Stimulated activated memory B cell treated with anti-CD40 and anti-IgM and Interleukin-4, amounts not matched to agents 10 μg/mL and 1 μg/mL and 100 μg/mL, for 72 hours (primary cell): ENCODE results near the gene TTC27.
"Not testable (repeated sequence)": the region's sequence is repeated elsewhere in the genome, so short reads cannot be mapped to it uniquely, and the experiment has no call there.

Experiments
- ATAC-seq: fragments of 150-1000 bp; cut with Tn5 transposase; 2 replicates; pipeline ENCODE4 v1.10.0; 2021
- H3K27ac Mint-ChIP-seq: one replicate; pipeline ENCODE4 v1.8.0; 2022; ENCODE audit warnings: mild to moderate bottlenecking, mixed read lengths
- H3K27me3 Mint-ChIP-seq: one replicate; pipeline ENCODE4 v1.8.0; 2022; ENCODE audit warnings: mixed read lengths
- H3K36me3 Mint-ChIP-seq: one replicate; pipeline ENCODE4 v1.8.0; 2022; ENCODE audit warnings: mixed read lengths
- H3K4me1 Mint-ChIP-seq: one replicate; pipeline ENCODE4 v1.8.0; 2022; ENCODE audit warnings: mixed read lengths
- H3K4me3 Mint-ChIP-seq: one replicate; pipeline ENCODE4 v1.8.0; 2022; ENCODE audit warnings: mild to moderate bottlenecking, moderate library complexity, mixed read lengths
- H3K9me3 Mint-ChIP-seq: one replicate; pipeline ENCODE4 v1.8.0; 2022; ENCODE audit warnings: mixed read lengths

Gene TTC27

GRCh38 chr2:32750880-32751279 lies 123.0 kb downstream of the TTC27 start:
- peaks cover 69% of the 10 kb centered on the region for H3K36me3 Mint-ChIP-seq
- H3K4me3 Mint-ChIP-seq, result no peak overlapping the region
- ATAC-seq, result no peak
- no peaks in the 10 kb centered on the region for H3K27me3 Mint-ChIP-seq
- H3K4me1 Mint-ChIP-seq, result peaks cover 9% of the 10 kb centered on the region
- H3K9me3 Mint-ChIP-seq, result peaks cover 3% of the 10 kb centered on the region
- H3K27ac Mint-ChIP-seq, result no peak overlapping the region

DNA sequence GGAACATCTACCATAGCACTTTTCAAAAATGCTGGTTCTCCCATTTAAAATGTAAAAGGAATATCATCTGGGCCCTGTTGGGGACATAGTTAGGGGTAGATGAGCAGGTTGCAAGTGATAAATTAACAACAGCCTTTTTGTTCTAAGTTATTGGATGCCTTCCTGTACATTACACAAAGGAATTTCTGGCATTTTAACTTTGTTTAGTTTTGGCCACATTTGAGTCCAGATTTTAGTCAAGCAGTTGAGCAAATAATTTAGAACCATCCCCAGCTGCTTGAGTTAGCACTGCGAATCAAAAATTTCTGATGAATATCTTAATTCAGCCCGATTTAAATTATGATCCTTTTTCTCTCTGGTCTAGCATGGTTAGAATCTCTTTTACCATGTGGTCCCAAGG lies 124.4 kb downstream of the TTC27 start:
- no peak for ATAC-seq
- H3K36me3 Mint-ChIP-seq, result peaks cover 70% of the 10 kb centered on the region
- H3K27me3 Mint-ChIP-seq, result no peaks in the 10 kb centered on the region
- no peaks in the 10 kb centered on the region for H3K9me3 Mint-ChIP-seq
- H3K27ac Mint-ChIP-seq, result no peak overlapping the region
- H3K4me3 Mint-ChIP-seq, result no peak overlapping the region
- H3K4me1 Mint-ChIP-seq, result peaks cover 12% of the 10 kb centered on the region

GRCh38 chr2:32752952-32753351 lies 125.1 kb downstream of the TTC27 start:
- Mint-ChIP-seq H3K27ac (no peak overlapping the region), H3K27me3 (no peaks in the 10 kb centered on the region), H3K36me3 (peaks cover 67% of the 10 kb centered on the region), H3K4me3 (no peak overlapping the region), H3K4me1 (peaks cover 12% of the 10 kb centered on the region), H3K9me3 (no peaks in the 10 kb centered on the region)
- no peak for ATAC-seq

DNA sequence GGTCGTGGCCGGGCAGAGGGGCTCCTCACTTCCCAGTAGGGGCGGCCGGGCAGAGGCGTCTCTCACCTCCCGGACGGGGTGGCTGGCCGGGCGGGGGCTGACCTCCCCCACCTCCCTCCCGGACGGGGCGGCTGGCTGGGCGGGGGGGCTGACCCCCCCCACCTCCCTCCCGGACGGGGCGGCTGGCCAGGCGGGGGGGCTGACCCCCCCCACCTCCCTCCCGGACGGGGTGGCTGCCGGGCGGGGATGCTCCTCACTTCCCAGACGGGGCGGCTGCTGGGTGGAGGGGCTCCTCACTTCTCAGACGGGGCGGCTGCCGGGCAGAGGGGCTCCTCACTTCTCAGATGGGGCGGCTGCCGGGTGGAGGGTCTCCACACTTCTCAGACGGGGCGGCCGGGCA lies 126.8 kb downstream of the TTC27 start:
- not testable (repeated sequence) for H3K27me3 Mint-ChIP-seq, ATAC-seq, H3K27ac Mint-ChIP-seq, H3K9me3 Mint-ChIP-seq, H3K4me3 Mint-ChIP-seq
- Mint-ChIP-seq H3K4me1 (peaks cover 12% of the 10 kb centered on the region), H3K36me3 (peaks cover 60% of the 10 kb centered on the region)

GRCh38 chr2:32755666-32756065 lies 127.8 kb downstream of the TTC27 start:
- H3K4me1 Mint-ChIP-seq, result peaks cover 12% of the 10 kb centered on the region
- no peaks in the 10 kb centered on the region for H3K27me3 Mint-ChIP-seq
- peaks cover 64% of the 10 kb centered on the region for H3K36me3 Mint-ChIP-seq
- H3K4me3 Mint-ChIP-seq, result peak overlapping the region; percentile 23
- no peaks in the 10 kb centered on the region for H3K9me3 Mint-ChIP-seq
- ATAC-seq, result no peak
- no peak overlapping the region for H3K27ac Mint-ChIP-seq

GRCh38 chr2:32756074-32756727 lies 128.4 kb downstream of the TTC27 start:
- Mint-ChIP-seq H3K4me3 (peak overlapping the region; percentile 23), H3K4me1 (peaks cover 12% of the 10 kb centered on the region), H3K27ac (no peak overlapping the region), H3K36me3 (peaks cover 65% of the 10 kb centered on the region), H3K27me3 (no peaks in the 10 kb centered on the region), H3K9me3 (no peaks in the 10 kb centered on the region)
- no peak for ATAC-seq

- no peak overlapping the region for H3K4me3 Mint-ChIP-seq
- ATAC-seq, result no peak
- peaks cover 64% of the 10 kb centered on the region for H3K36me3 Mint-ChIP-seq
- H3K27me3 Mint-ChIP-seq, result no peaks in the 10 kb centered on the region
- H3K9me3 Mint-ChIP-seq, result no peaks in the 10 kb centered on the region
- peaks cover 12% of the 10 kb centered on the region for H3K4me1 Mint-ChIP-seq
- no peak overlapping the region for H3K27ac Mint-ChIP-seq
These were observed 130.4 kb downstream of the TTC27 start for GRCh38 chr2:32758232-32758631.

GRCh38 chr2:32760628-32761027 lies 132.8 kb downstream of the TTC27 start:
- ATAC-seq, result no peak
- Mint-ChIP-seq H3K27me3 (no peaks in the 10 kb centered on the region), H3K4me1 (peaks cover 6% of the 10 kb centered on the region), H3K4me3 (no peak overlapping the region), H3K36me3 (peaks cover 63% of the 10 kb centered on the region), H3K9me3 (no peaks in the 10 kb centered on the region), H3K27ac (no peak overlapping the region)

GRCh38 chr2:32768387-32769174 lies 140.7 kb downstream of the TTC27 start:
- Mint-ChIP-seq H3K4me1 (no peaks in the 10 kb centered on the region), H3K27ac (no peak overlapping the region), H3K9me3 (no peaks in the 10 kb centered on the region), H3K36me3 (peaks cover 21% of the 10 kb centered on the region), H3K4me3 (no peak overlapping the region), H3K27me3 (no peaks in the 10 kb centered on the region)
- ATAC-seq, result no peak

- no peak overlapping the region for H3K4me3 Mint-ChIP-seq
- H3K27me3 Mint-ChIP-seq, result no peaks in the 10 kb centered on the region
- no peak overlapping the region for H3K27ac Mint-ChIP-seq
- no peak for ATAC-seq
- H3K4me1 Mint-ChIP-seq, result no peaks in the 10 kb centered on the region
- no peaks in the 10 kb centered on the region for H3K9me3 Mint-ChIP-seq
- peaks cover 12% of the 10 kb centered on the region for H3K36me3 Mint-ChIP-seq
These were observed 142.5 kb downstream of the TTC27 start for GRCh38 chr2:32770360-32770759.

GRCh38 chr2:32772638-32773447 lies 145.0 kb downstream of the TTC27 start:
- Mint-ChIP-seq H3K36me3 (peaks cover 28% of the 10 kb centered on the region), H3K4me3 (no peak overlapping the region), H3K27me3 (no peaks in the 10 kb centered on the region), H3K27ac (no peak overlapping the region), H3K4me1 (no peaks in the 10 kb centered on the region), H3K9me3 (peaks cover 2% of the 10 kb centered on the region)
- no peak for ATAC-seq

- no peak overlapping the region for H3K27ac Mint-ChIP-seq
These were observed 145.6 kb downstream of the TTC27 start for GRCh38 chr2:32773448-32773808.

DNA sequence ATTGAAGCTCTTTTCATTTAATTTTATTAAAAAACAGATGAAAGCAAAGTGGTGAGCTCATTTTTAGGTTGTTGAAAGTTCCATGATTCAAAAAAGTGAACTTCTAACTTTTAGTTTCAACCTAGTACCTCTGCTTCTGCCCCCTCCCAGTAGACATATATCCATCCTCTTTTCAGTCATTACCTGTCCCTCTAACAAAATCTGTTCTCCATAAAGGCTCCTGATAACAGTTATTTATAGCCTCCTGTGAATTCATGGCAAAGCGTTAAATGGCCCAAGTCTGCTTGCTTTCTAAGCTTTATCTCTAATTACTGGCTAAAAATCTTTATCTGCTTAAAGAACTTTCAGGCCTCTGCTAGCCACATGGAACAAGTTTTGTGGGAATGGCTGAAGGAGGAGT lies 148.1 kb downstream of the TTC27 start:
- H3K27me3 Mint-ChIP-seq, result no peaks in the 10 kb centered on the region
- no peak overlapping the region for H3K4me3 Mint-ChIP-seq
- no peaks in the 10 kb centered on the region for H3K4me1 Mint-ChIP-seq
- ATAC-seq, result no peak
- H3K27ac Mint-ChIP-seq, result no peak overlapping the region
- peaks cover 6% of the 10 kb centered on the region for H3K9me3 Mint-ChIP-seq
- peaks cover 57% of the 10 kb centered on the region for H3K36me3 Mint-ChIP-seq

More at GRCh38 chr2:32773448-32773808, 145.6 kb downstream of the TTC27 start:
- Mint-ChIP-seq H3K36me3 (peaks cover 34% of the 10 kb centered on the region), H3K4me1 (no peaks in the 10 kb centered on the region), H3K9me3 (peaks cover 5% of the 10 kb centered on the region), H3K27me3 (no peaks in the 10 kb centered on the region), H3K4me3 (no peak overlapping the region)
- ATAC-seq, result no peak

- no peak overlapping the region for H3K27ac Mint-ChIP-seq
- no peak overlapping the region for H3K4me3 Mint-ChIP-seq
- H3K36me3 Mint-ChIP-seq, result peaks cover 67% of the 10 kb centered on the region
- H3K27me3 Mint-ChIP-seq, result no peaks in the 10 kb centered on the region
- ATAC-seq, result no peak
- no peaks in the 10 kb centered on the region for H3K4me1 Mint-ChIP-seq
- peaks cover 8% of the 10 kb centered on the region for H3K9me3 Mint-ChIP-seq
These were observed 149.9 kb downstream of the TTC27 start for GRCh38 chr2:32777714-32778113.

DNA sequence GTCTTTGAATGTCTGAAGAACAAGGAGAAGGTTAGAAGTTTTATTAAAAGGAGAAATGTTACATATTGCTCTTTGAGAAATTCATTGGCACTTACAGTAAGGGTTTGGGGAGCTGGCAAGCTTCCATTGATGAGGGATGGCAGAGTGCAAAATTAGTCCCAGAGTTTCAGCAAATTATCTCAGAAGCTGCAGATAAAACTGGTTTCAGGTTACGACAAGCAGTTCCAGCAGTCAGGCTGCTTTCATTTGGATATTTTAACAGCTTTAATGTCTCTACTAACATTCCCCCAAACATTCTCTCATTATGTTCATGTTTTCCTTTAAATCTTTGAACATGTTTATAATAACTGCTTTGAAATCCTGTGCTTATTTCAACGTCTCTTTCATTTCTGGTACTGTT lies 153.1 kb downstream of the TTC27 start:
- Mint-ChIP-seq H3K36me3 (peaks cover 90% of the 10 kb centered on the region), H3K4me3 (no peak overlapping the region), H3K27me3 (no peaks in the 10 kb centered on the region)

More for the DNA sequence above, 153.1 kb downstream of the TTC27 start:
- H3K27ac Mint-ChIP-seq, result no peak overlapping the region
- no peaks in the 10 kb centered on the region for H3K4me1 Mint-ChIP-seq
- no peak for ATAC-seq
- peaks cover 8% of the 10 kb centered on the region for H3K9me3 Mint-ChIP-seq
